Stimulated activated CD4-positive, alpha-beta T cell treated with anti-CD3 and anti-CD28 coated beads, TNF-alpha, amount 100 ng/mL, for 24 hours (primary cell): ENCODE results near the gene UNC79.

Source experiments
- DNase-seq, 3 experiments: peaks; one replicate each; pipeline ENCODE4 v3.0.0-alpha.2; 2020; ENCODE audit warnings: low read depth in 3 of 3

The UNC79 gene

DNA sequence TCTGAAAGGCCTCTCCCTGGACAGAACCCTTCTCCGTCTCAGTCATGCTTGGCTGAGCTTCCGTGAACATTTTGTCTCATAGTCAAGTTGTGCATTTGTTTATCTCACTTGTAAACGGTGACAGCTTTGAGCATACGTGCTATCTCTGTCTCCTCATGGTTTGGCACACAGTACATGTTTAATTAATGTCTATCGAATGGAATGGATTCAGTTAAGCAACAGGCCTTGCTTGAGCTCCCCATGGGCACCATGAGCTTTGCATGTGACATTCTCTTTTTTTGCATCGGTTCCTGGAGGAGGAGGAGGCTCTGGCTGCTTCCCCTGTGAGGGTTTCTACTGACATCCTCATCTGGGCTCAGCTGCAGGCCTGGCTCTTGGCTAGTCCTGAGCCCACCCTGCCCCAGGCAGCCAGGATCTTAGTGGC lies 277.6 kb downstream of the UNC79 start:
- DNase-seq: no peak

DNA sequence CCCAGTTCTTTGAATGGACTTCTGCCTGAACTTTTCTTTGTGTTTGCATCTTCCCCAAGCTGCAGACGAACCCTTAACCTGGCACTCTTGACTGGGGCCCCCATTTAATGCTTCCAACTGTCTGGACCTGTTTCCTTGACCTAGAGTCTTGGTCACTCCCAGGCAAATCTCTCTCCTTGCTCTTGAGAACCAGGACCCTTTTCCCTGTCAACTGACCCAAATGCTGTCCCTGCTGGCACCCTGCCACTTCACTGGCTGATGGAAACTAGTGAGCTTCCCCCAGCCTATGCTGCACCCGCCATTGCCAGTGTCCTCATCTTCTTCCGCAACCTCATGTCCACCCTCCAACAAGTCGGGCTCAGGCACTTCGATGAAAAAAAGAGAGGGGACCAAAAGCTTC lies 278.1 kb downstream of the UNC79 start:
- DNase-seq: no peak

DNA sequence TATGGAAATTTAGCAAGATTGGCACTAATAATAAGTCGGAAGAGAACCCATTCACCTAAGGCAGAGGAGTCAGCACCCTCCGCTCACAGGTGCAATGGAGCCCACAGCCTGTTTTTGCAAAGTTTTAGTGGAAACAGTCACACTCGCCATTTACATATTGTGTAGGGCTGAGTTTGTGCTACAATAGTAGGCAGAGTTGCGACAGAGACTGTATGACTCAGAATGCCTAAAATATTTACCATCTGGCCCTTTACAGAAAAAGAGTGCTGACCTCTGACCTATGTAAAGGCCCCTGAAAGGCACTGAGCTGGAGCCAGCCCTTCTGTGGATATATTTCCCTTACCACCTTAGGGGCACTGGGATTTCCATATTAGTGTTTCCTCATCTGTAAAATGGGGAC lies 278.5 kb downstream of the UNC79 start:
- no peak for DNase-seq

DNA sequence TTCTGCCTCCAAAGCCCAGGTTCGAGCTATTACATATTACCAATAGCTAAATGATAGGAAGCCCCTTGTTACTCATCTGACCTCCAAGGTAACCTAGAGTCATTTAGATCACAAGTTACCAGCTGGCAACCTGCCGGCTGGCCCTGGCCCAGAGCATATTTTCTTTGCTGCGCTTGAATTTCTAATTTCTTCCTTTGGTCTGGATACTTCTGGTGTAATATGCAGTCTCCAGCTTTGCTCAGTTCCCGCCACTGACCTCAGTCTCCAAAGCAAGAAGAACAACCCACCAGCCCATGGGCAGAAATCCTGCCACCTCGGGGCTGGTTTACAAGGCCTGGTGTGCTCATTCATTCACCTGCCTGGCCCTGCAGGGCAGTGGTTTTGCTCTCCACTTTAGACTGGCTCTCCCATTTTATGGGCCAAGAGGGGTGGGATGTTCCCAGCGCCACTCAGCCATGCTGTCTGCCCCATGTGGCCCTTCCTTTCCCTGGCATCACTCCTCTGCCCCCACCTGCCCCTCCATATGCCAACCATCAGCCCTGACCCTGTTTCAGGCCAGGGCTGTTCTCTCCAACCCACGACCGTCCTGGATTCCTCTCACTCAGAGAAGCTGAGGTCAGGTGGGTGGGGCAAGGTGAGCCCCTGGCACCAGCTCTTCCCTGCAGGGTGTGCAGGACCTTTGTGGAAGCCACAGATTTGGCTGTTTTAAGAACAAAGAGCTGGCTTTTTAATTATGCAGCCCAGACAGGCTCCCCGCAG lies 281.5 kb downstream of the UNC79 start:
- no peak for DNase-seq

DNA sequence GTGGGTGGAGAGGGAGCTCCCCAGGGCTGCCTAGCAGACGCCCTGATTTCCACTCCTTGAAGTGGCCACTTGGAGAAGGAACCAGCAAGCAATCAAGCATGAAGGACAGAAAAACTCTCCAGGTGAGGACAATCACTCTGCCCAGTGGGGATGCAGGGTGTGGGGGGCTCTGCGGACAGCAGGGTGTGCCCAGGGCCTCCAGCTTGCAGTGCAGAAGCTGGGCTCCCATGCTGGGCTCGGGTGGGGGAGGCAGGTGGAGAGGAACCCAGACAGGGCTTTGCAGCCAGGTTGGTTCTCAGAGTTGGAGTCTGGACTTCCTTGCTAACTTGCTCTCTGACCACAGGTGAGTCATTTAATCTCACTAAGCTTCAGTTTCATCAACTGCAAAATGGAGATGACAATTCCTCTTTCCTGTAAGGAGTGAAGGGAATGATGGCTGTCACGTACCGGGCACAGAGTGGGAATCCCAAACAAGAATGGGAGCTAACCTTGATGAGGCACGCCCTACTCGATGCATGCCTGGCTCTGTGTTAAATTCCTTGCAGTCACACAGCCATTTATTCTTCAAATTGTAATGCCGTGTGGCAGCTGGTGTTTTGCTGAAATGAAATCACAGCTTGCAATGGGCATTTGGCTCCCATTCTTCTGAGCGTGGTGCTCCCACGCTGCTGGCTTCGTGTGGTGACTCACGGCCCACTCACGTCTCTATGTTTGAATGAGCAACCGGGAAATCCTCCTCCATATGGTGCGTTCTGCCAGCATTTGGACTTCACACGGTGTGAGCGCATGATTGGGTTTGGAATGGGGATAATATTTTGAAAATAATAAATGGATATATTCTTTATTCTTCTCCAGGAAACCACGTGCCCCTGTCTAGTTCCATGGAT lies 282.3 kb downstream of the UNC79 start:
- no peak for DNase-seq

DNA sequence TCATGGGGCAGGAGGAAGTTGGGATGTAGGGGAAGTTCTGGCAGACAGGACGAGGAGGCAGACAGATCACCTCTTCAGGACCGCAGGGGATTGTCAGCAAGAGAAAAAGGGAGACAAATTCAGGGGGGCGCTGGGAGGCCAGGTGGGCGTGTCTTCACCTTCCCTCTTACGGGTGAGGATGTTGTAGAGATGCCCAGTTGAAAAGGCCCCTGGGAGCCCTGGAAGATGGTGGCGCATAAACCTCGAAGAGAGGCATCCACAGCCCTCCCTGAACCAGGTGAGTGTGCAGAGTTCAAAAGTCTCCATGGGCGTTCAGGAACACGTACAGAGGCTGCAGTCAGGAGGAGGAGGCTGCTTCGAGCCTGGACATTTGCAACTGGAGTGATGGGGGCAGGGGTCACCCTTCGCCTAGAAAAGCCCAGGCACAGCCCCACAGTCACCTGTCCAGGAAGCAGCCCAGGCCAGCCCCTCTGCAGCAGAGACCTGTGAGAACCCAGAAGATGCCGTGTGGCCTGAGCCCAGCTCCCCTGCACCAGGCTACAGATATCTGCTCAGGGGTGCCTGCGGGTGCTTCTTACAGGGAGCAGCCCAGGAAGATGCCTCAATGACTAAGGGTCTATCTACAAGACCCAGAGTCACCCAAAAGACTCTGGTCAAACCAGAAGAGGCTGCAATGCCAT lies 283.1 kb downstream of the UNC79 start:
- no peak for DNase-seq

DNA sequence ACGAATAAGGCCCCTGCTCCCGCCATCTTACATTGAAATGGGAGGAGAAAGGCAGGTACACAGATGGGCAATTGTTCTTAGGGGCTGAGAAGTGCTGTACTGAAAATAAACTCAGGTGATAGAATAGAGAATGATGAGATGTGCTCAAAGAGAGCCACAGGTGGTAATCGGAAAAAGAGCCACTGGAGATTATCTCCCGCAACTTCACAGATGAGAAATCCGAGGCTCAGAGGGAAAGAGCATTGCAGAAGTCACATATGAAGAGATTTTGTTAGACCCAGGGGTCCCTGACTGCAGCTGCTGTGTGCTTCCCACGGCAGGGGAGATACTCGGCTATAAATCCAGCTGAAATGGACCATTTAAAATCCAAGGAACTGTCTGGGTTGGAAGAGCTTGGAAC lies 283.9 kb downstream of the UNC79 start:
- DNase-seq: no peak

DNA sequence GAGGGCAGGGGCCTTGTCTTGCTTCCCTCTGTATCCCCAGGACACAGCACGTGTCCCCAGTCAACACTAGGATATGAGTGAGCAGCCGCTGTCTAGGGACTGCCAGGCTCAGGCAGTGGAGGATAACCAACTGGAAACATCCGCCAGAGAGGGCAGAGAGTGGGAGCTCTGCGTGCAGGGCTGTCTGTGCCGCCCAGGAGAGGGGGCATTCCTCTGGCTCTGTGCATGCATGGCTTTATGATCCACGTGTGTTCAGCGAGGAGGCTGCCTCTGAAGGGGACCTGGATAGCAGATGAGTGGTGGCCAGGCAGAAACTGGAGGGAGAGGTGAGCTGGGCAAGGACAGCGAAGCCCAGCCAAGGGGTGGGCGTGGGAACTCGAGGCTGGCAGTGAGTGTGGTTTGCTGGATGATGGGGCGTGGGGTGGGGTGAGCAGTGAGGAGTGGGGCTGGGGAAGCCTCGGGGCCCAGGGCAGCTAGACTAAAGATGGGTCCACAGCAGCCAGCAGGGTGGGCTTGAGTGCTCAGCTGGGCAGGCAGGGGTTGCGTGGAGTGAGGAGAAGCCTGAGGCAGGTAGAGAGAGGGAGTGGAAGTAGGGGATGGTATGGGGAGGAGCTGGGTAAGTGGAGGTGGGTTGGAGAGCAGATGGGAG lies 284.7 kb downstream of the UNC79 start:
- no peak for DNase-seq

DNA sequence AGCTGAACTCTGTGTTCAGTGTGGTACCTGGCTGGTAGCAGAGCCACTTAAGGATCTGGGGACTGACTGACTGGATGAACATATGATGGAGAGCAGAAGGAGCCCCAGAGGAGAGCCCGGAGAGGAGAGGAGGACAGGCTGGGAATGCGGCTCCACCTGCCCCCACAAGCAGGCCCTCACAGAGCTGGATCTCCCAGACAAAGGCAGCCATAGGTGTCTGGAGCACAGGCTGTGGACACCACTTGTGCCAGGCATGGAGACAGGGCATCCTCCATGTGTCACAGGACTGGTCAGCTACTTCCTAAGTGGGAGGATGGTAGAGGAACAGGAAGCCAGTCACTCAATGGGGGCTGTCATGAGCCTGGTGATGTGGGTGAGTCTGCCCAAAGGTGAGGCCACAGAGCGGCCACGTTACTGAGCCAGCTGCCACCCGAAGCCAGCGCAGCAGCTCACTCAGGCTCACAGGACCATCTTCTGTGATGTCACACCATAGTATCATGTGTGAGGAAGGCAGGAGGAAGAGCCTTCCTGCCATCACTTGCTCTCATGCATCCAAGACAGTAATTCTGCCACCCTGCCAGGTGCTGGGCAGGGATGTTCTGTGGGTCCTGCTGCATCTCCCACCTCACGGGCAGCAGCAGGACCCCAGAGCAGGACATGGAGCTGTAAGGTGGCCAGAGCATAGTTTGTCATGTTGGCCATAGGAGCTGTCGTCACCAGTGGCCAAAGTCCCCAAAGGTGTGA lies 285.4 kb downstream of the UNC79 start:
- no peak for DNase-seq

DNA sequence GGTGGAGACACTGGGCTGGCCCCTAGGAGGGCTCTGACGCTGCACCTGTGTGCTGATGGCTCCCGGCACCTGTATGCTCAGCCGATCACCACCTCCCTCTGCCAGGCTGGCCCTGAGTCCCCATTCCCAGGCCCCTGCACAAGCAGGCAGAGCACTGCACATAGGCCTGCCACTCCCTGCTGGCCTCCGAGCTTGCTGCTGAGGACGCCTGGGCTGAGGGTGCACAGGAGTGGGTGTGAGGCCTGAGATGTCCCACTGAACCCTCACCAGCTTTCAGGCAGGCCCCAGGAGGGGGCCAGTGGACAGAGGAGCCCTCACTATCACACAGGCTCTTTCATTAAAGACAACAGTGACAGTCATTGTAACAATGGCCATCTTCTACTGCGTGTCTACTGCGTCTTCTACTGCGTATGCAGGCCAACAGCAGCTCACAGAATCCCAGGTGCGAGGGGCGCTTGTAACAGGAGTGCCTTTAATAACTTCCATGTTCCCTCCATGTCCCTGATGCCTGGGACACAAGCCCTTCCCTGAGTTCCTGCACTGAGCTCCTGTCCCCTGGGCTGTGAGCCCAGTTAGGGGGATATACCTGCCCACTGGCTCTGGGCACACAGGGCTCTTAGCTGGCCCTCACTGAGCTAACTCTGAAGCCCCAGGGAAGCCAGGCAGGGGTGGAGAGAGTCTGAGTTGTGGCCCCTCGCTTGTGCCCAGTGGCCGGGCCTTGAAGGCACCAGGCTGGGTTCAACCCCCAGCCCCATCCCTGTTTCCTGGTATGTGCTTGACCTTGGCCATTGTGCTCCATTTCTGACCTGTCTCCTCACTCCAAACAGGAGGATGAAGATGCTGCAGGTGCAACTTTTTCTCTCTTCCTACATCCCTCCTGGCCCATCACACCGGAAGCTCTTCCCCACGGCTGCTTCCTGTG lies 286.3 kb downstream of the UNC79 start:
- DNase-seq: no peak

DNA sequence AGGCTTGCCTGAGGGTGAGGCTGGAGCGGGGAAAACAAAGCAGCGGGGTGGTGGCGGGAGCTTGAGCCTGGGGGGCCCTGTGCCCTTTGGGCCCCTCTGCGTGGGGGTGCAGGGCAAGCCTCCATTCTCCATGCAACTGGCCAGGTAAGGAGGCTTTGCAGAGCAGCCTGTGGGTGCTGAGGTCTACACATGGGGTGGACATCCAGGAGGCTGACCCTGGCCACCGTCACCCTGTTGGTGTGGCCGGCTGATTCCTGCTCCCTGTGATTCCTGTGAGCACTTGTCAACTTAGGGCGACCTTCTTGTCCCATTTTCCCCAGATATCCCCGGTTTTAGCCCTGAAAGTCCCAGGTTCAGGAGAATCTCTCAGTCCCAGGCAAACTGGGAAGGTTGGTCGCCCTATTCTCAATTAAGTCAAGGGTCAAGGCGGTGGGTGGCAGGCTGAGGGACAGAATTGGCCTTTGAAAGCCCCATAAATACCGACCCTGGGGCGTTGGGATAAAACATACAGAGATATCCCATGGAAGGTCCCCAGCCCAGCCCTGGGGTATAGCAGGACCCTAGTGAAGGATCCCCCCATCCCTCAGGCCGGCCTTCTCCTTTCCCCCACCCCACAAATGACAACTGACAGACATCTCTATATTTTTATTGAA lies 287.1 kb downstream of the UNC79 start:
- no peak for DNase-seq

DNA sequence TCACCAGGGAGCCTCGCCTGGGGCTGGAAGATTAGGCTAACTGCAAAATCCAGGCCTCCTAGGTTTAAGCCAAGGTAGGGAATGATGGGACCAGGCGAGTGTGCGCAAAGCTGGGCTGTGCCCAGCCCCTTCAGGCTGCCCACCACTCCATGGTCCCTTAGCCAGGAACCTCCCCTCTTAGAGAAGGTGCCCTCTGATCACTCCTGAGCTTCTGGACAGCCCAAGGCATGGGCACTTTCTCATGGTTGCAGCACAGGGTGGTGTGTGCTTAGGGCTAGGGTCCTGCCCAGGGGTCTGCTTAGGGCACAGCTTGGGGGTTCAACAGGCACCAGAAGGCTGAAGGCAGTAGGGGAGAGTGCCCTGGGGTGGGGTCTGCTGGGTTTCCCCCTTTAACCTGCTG lies 288.5 kb downstream of the UNC79 start:
- DNase-seq: no peak

DNA sequence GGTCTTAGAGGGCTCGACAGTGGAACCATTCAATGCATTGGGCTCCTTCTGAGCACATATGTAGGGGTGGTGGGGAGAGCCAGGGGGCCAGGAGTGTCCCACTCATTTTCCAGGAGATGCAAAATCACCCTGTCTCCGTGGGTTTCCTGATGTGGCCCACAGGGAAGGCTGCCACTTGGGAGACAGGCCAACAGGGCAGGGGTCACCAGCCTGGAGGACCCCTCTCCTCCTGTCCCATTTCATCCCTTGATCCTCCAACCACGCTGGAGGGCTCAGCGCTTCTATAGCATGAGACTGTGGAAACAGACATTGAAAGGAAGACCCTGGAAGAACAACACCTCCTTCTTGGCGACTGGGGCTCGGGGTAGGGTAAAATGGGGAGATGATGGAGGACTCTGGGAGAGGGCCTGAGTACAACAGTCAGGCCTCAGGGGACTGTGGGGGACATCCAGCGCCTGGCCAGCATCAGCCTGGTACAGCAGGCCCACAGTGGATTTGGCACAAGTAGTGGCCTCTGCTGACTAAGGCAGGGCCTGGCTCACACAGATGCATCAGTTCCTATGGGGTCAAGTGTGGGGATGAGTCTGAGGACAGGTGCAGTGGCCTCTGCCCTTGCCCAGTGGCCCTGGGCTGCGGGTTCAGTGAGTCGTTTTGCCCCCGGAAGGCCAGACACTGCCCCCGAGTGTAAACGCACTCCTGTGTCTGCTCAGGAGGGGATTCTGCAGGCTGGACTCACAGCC lies 289.5 kb downstream of the UNC79 start:
- no peak for DNase-seq

DNA sequence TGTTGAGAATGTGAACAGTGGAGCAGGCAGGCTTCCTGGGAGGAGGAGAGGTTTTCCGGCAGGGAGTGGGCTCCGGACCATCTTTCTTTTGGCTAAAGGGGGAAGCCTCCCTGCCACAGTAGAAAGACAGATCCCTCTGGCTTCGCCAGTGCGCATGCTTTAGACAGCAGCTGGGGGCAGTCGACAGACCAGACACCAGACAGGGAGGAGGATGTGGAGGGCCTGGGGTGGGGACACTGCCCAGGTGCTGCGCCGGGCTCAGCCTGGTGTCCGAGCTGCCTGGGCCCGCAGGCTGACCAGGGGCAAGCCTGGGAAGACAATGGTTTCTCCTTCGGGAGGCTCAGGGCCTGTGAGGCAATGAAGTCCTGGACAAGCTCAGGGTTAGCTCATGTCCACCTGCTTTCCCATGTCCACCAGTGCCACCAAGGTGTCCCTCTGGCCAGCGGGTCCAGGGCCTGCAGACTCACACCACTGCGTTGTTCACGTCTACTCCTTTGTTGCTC lies 290.3 kb downstream of the UNC79 start:
- DNase-seq: no peak

DNA sequence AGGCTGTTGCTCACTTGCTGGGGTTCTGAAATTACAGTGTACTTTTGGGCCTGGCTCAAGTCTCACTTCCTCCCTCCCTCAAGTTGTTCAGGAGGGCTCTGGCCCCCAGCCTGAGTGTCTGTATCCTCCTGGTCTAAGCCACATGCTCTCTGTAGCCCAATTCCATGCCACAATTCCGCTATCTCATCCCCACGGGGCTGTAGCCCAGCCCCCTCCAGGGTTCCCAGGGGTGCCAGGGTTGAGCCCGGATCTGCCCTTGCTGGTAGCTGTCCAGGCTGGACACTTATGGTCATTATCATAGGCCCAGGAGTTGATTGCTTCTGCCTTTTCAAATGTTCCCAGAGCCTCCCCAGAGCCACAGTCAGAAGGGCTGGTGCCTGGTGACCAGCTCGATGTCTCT lies 292.3 kb downstream of the UNC79 start:
- DNase-seq: no peak

DNA sequence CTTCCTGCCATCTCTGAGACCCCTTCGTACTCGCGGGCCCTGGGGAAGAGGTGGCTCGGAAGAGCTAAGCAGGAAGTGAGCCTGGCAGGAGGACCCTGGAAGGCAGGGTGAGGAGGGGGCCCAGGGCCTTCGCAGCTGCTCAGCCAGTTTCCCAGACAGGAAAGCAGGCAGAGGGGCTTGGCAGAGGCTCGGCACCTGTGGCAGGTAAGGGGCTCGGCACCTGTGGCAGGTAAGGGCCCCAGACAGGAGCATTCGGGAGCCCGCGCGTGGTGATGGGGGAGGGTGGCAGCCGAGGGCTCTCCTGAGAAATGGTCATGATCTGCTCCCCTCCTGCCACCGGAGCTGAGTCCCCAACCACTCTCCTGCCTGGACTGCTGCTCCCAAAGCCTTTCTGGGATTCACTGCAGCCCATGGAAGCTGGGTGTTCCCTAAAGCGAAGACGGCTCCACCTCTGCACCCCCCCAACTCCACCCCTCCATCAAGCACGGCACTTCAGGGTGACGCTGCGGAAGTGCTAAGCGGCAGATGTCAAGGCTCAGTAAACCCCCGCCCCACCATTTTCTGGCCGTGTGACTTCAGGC lies 294.4 kb downstream of the UNC79 start:
- no peak for DNase-seq

DNA sequence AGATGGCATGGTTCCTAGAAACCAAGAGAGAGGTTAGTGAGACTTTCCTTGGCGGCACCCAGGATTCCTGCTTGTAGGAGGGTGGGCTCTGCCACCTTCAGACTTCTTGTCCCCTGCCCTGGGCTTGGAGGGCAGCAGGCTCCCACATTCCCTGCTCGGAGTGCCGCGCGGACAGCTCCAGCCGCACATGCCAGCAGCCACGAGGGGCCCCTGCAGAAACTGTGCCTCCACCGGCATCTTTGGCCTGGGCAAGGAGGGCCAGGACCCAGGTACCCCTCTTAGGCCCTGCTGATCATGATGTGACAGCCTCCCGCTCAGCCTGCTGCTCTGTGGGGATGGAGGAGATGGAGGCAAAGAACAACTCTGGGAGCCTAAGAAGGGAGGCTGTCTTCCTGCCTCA lies 295.3 kb downstream of the UNC79 start:
- DNase-seq: no peak

DNA sequence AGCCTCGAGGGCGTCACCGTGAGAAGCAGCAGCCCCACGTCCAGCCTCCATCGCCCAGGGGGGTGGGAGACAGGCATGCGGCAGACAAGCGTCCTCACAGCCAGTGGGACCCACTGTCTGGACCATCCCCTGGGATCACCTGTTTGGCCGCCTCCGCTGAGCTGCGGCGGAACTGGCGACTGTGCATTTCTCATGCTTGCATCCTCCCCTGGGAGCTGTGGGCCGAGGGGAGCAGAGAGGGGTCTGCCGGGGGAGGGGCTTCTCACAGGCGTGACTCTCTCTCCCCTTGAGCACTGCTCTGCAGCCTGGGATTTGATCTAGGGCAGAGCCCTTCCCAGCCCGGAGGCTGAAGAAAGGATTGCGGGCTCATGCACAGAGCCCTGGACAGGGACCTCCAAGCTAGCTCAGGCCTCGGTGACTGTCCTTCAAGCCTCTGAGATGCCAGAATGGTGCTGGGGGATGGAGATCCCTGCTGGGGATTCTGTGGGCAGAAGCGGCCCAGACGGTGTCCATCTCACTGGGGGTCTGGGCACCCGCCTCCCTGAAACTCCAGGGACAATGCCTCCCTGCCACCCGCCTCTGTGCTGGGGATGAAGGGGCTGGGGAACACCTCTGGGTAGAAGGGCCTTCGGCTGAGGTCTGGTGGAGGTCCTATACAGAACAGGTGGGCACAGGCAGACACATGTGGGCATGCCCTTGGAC lies 296.5 kb downstream of the UNC79 start:
- DNase-seq: no peak
